Liver (tissue), 3 donors: ENCODE measurements around the gene COG7.

Experiments used
- HNF4A ChIP-seq, 2 donors: conservative IDR thresholded peaks; 2 replicates each; pipeline ENCODE4 v1.6.1; 2016; ENCODE audit warnings: antibody characterized with exemption in 2 of 2, mild to moderate bottlenecking in 2 of 2
- JUND ChIP-seq, 2 donors: IDR thresholded peaks; 2 replicates each; pipeline ENCODE4 v1.6.1; 2016; ENCODE audit warnings: antibody characterized with exemption in 2 of 2
- RAD21 ChIP-seq, 2 donors: IDR thresholded peaks; 2 replicates each; pipeline ENCODE4 v1.6.1; 2016; ENCODE audit warnings: antibody characterized with exemption in 2 of 2, mild to moderate bottlenecking in 2 of 2
- RXRA ChIP-seq, 2 donors: IDR thresholded peaks; 2 replicates each; pipeline ENCODE4 v1.6.1; 2017 to 2018; ENCODE audit warnings: antibody characterized with exemption in 2 of 2, mild to moderate bottlenecking in 1 of 2
- SP1 ChIP-seq: IDR thresholded peaks from 2 replicates; pipeline ENCODE4 v1.6.1; 2018; ENCODE audit warnings: antibody characterized with exemption, mild to moderate bottlenecking
- TAF1 ChIP-seq: conservative IDR thresholded peaks from 2 replicates; pipeline ENCODE4 v1.6.1; 2016; ENCODE audit warnings: antibody characterized with exemption, mild to moderate bottlenecking
- TF ChIP-seq, protein P1 (sequence below): fragments of 150-350 bp; IDR thresholded peaks from 2 replicates; pipeline ENCODE4 v1.5.1; 2017; ENCODE audit warnings: improper control_type of control experiment, low read depth, low read length; ENCODE audit not compliant: missing input control
- TF ChIP-seq, protein P2 (sequence below): IDR thresholded peaks from 2 replicates; pipeline ENCODE4 v1.6.1; 2016; ENCODE audit warnings: antibody characterized with exemption, mild to moderate bottlenecking
- TF ChIP-seq, protein P3 (sequence below): IDR thresholded peaks from 2 replicates; pipeline ENCODE4 v1.6.1; 2016; ENCODE audit warnings: antibody characterized with exemption
- donor health status: healthy.
- donor health status: healthy.

DNA sequence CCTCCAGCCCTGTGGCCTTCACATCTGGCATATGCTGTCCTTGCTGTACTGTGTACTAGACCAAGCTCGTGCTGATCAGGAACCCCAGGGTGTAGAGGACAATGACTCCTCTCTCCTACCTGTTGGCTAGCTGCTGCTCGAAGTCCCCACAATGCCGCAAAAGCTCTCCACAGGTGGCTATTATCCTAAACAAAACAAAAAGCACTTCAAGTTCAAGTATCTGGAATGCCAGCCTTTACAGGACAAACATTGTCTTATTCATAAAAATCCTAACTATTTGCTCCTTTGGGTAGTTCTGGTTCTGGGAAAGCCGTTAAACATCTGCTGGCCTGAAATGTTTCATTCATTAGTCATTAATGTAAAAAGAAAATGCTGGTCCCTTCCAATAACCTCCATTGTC is 42.8 kb downstream of the COG7 start:
- TF ChIP-seq, protein P1, sequence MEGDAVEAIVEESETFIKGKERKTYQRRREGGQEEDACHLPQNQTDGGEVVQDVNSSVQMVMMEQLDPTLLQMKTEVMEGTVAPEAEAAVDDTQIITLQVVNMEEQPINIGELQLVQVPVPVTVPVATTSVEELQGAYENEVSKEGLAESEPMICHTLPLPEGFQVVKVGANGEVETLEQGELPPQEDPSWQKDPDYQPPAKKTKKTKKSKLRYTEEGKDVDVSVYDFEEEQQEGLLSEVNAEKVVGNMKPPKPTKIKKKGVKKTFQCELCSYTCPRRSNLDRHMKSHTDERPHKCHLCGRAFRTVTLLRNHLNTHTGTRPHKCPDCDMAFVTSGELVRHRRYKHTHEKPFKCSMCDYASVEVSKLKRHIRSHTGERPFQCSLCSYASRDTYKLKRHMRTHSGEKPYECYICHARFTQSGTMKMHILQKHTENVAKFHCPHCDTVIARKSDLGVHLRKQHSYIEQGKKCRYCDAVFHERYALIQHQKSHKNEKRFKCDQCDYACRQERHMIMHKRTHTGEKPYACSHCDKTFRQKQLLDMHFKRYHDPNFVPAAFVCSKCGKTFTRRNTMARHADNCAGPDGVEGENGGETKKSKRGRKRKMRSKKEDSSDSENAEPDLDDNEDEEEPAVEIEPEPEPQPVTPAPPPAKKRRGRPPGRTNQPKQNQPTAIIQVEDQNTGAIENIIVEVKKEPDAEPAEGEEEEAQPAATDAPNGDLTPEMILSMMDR, result no peak
- TF ChIP-seq TAF1 (no peak), HNF4A (conservative IDR thresholded peaks at IDR 0.05) (no peak), RAD21 (IDR thresholded peaks at IDR 0.05) (no peak), RXRA (IDR thresholded peaks at IDR 0.05) (no peak), JUND (IDR thresholded peaks at IDR 0.05) (no peak), SP1 (no peak)
- TF ChIP-seq, protein P2, sequence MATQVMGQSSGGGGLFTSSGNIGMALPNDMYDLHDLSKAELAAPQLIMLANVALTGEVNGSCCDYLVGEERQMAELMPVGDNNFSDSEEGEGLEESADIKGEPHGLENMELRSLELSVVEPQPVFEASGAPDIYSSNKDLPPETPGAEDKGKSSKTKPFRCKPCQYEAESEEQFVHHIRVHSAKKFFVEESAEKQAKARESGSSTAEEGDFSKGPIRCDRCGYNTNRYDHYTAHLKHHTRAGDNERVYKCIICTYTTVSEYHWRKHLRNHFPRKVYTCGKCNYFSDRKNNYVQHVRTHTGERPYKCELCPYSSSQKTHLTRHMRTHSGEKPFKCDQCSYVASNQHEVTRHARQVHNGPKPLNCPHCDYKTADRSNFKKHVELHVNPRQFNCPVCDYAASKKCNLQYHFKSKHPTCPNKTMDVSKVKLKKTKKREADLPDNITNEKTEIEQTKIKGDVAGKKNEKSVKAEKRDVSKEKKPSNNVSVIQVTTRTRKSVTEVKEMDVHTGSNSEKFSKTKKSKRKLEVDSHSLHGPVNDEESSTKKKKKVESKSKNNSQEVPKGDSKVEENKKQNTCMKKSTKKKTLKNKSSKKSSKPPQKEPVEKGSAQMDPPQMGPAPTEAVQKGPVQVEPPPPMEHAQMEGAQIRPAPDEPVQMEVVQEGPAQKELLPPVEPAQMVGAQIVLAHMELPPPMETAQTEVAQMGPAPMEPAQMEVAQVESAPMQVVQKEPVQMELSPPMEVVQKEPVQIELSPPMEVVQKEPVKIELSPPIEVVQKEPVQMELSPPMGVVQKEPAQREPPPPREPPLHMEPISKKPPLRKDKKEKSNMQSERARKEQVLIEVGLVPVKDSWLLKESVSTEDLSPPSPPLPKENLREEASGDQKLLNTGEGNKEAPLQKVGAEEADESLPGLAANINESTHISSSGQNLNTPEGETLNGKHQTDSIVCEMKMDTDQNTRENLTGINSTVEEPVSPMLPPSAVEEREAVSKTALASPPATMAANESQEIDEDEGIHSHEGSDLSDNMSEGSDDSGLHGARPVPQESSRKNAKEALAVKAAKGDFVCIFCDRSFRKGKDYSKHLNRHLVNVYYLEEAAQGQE, result no peak
- TF ChIP-seq, protein P3, sequence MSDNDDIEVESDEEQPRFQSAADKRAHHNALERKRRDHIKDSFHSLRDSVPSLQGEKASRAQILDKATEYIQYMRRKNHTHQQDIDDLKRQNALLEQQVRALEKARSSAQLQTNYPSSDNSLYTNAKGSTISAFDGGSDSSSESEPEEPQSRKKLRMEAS, result no peak
